ENCODE data around the gene TIMM44.

TIMM44 gene

GRCh38 chr19:7943444-7944176 is at the start of gene TIMM44:
TSS of gene TIMM44 (minus strand) at chr19:7943666. CDS start at chr19:7943651, 15 bp downstream.
- peak; percentile 96 to 97 for DNase-seq (ENCODE audit: low read depth in 1 of 2, low spot score in 1 of 2)

GRCh38 chr19:7992575-7992974 is 49.1 kb upstream of the TIMM44 start:
- DNase-seq (ENCODE audit: low read depth in 1 of 2, low spot score in 1 of 2) = no peak

- no peak for DNase-seq (ENCODE audit: low read depth in 1 of 2, low spot score in 1 of 2)
Observed at GRCh38 chr19:7989071-7989575, 45.7 kb upstream of the TIMM44 start.

GRCh38 chr19:7988307-7988706 is 44.8 kb upstream of the TIMM44 start:
- DNase-seq (ENCODE audit: low read depth in 1 of 2, low spot score in 1 of 2) = no peak

GRCh38 chr19:7987114-7987768 is 43.8 kb upstream of the TIMM44 start:
- DNase-seq (ENCODE audit: low read depth in 1 of 2, low spot score in 1 of 2) = no peak

- no peak for DNase-seq (ENCODE audit: low read depth in 1 of 2, low spot score in 1 of 2)
Observed at GRCh38 chr19:7986321-7987113, 43.1 kb upstream of the TIMM44 start.

- no peak for DNase-seq (ENCODE audit: low read depth in 1 of 2, low spot score in 1 of 2)
Observed at GRCh38 chr19:7985481-7985911, 42.0 kb upstream of the TIMM44 start.

GRCh38 chr19:7983995-7984837 is 40.8 kb upstream of the TIMM44 start:
- no peak for DNase-seq (ENCODE audit: low read depth in 1 of 2, low spot score in 1 of 2)

GRCh38 chr19:7983286-7983950 is 40.0 kb upstream of the TIMM44 start:
- DNase-seq (ENCODE audit: low read depth in 1 of 2, low spot score in 1 of 2) = no peak

- DNase-seq (ENCODE audit: low read depth in 1 of 2, low spot score in 1 of 2) = no peak
Observed at GRCh38 chr19:7982651-7983099, 39.2 kb upstream of the TIMM44 start.

- DNase-seq (ENCODE audit: low read depth in 1 of 2, low spot score in 1 of 2) = no peak
Observed at GRCh38 chr19:7982103-7982502, 38.6 kb upstream of the TIMM44 start.

GRCh38 chr19:7981661-7982060 is 38.2 kb upstream of the TIMM44 start:
- DNase-seq (ENCODE audit: low read depth in 1 of 2, low spot score in 1 of 2) = no peak

- no peak for DNase-seq (ENCODE audit: low read depth in 1 of 2, low spot score in 1 of 2)
Observed at GRCh38 chr19:7981199-7981598, 37.7 kb upstream of the TIMM44 start.

GRCh38 chr19:7980635-7981121 is 37.2 kb upstream of the TIMM44 start:
- no peak for DNase-seq (ENCODE audit: low read depth in 1 of 2, low spot score in 1 of 2)

GRCh38 chr19:7980168-7980567 is 36.7 kb upstream of the TIMM44 start:
- DNase-seq (ENCODE audit: low read depth in 1 of 2, low spot score in 1 of 2) = no peak

- DNase-seq (ENCODE audit: low read depth in 1 of 2, low spot score in 1 of 2) = no peak
Observed at GRCh38 chr19:7979559-7979958, 36.1 kb upstream of the TIMM44 start.

- no peak for DNase-seq (ENCODE audit: low read depth in 1 of 2, low spot score in 1 of 2)
Observed at GRCh38 chr19:7979011-7979410, 35.5 kb upstream of the TIMM44 start.

- DNase-seq (ENCODE audit: low read depth in 1 of 2, low spot score in 1 of 2) = no peak
Observed at GRCh38 chr19:7978179-7978825, 34.8 kb upstream of the TIMM44 start.

GRCh38 chr19:7977723-7978040 is 34.2 kb upstream of the TIMM44 start:
- DNase-seq (ENCODE audit: low read depth in 1 of 2, low spot score in 1 of 2) = no peak
